HEK293 (cell line): ENCODE results near the gene TMEM128.

Source experiments
- CTCF ChIP-seq: fragments of 450-650 bp; formaldehyde crosslinking; IDR thresholded peaks from 2 replicates; pipeline ENCODE4 v1.5.1; 2016; ENCODE audit warnings: missing biosample characterization, missing genetic modification characterization
- REST ChIP-seq: fragments of 450-650 bp; formaldehyde crosslinking; IDR thresholded peaks from 2 replicates; pipeline ENCODE4 v1.5.1; 2016; ENCODE audit warnings: missing biosample characterization, missing genetic modification characterization
- ZNF561 ChIP-seq: fragments of 450-650 bp; IDR thresholded peaks from 2 replicates; pipeline ENCODE4 v1.5.1; 2018; ENCODE audit warnings: missing biosample characterization, missing genetic modification characterization, borderline replicate concordance

- TF ChIP-seq REST (tag by site-specific recombination): no peak
- TF ChIP-seq ZNF561 (tag by site-specific recombination): no peak
- TF ChIP-seq CTCF (tag by site-specific recombination): no peak
These were observed 361 bp downstream of the TMEM128 start for GRCh38 chr4:4247696-4248028.
